Measurements from ENCODE around the gene COQ8B. TPM values are rescaled to one million over a fixed set of nuclear protein-coding genes. Genes with fewer than 3 reads are reported as not detected.

The COQ8B gene
- total and polyA plus RNA-seq, 4 donors: 34.7 to 78.8 (median 52.3) TPM

- ATAC-seq (ENCODE audit: insufficient read depth, low FRiP score): no peak
- 96 to 99% methylated on average over 23 of the region's 23 CpGs for WGBS, 2 donors
- DNase-seq: no peak
- peaks cover 8 to 48% (median 31%) of the 10 kb centered on the region in 4 donors for H3K36me3 ChIP-seq (ENCODE audit: control insufficient read depth in 4 of 4, insufficient read depth in 4 of 4, low read length in 4 of 4)
- H3K27me3 ChIP-seq (ENCODE audit: control insufficient read depth in 3 of 3, insufficient read depth in 3 of 3, low read length in 2 of 3): no peaks in the 10 kb centered on the region
- no peak overlapping the region for H3K4me3 ChIP-seq
- H3K27ac ChIP-seq (ENCODE audit: low read depth in 1 of 2, low read length in 1 of 2): no peak overlapping the region
- no peaks in the 10 kb centered on the region for H3K4me1 ChIP-seq (ENCODE audit: control insufficient read depth in 5 of 5, insufficient read depth in 5 of 5, low read length in 5 of 5)
- TF ChIP-seq CTCF (IDR thresholded peaks at IDR 0.05; ENCODE audit: control extremely low read depth, extremely low read depth): no peak
- no peaks in the 10 kb centered on the region for H3K9me3 ChIP-seq (ENCODE audit: control insufficient read depth in 4 of 4, insufficient read depth in 3 of 4, low read length in 3 of 4)
- H3K9ac ChIP-seq (ENCODE audit: insufficient read depth in 1 of 2, low read length in 2 of 2): no peak overlapping the region
These were observed 39.5 kb downstream of the COQ8B start for GRCh38 chr19:40677156-40677555.

- Histone ChIP-seq H3K27me3 (ENCODE audit: control insufficient read depth in 3 of 3, insufficient read depth in 3 of 3, low read length in 2 of 3) (no peaks in the 10 kb centered on the region), H3K4me3 (no peak overlapping the region), H3K4me1 (ENCODE audit: control insufficient read depth in 5 of 5, insufficient read depth in 5 of 5, low read length in 5 of 5) (no peaks in the 10 kb centered on the region), H3K9me3 (ENCODE audit: control insufficient read depth in 4 of 4, insufficient read depth in 3 of 4, low read length in 3 of 4) (peaks cover 0 to 4% (median 2%) of the 10 kb centered on the region in 4 donors), H3K9ac (ENCODE audit: insufficient read depth in 1 of 2, low read length in 2 of 2) (no peak overlapping the region), H3K36me3 (ENCODE audit: control insufficient read depth in 4 of 4, insufficient read depth in 4 of 4, low read length in 4 of 4) (peaks cover 15 to 65% (median 47%) of the 10 kb centered on the region in 4 donors), H3K27ac (ENCODE audit: low read depth in 1 of 2, low read length in 1 of 2) (no peak overlapping the region)
- TF ChIP-seq CTCF (IDR thresholded peaks at IDR 0.05; ENCODE audit: control extremely low read depth, extremely low read depth): no peak
- DNase-seq: no peak
- WGBS, 2 donors: 60 to 75% methylated on average over 3 of the region's 3 CpGs
- ATAC-seq (ENCODE audit: insufficient read depth, low FRiP score): peak; percentile 53
These were observed 42.4 kb downstream of the COQ8B start for GRCh38 chr19:40674291-40674690.

- no peak for DNase-seq
- ATAC-seq (ENCODE audit: insufficient read depth, low FRiP score): no peak
- Histone ChIP-seq H3K9me3 (ENCODE audit: control insufficient read depth in 4 of 4, insufficient read depth in 3 of 4, low read length in 3 of 4) (peaks cover 0 to 5% (median 2%) of the 10 kb centered on the region in 4 donors), H3K9ac (ENCODE audit: insufficient read depth in 1 of 2, low read length in 2 of 2) (no peak overlapping the region), H3K4me1 (ENCODE audit: control insufficient read depth in 5 of 5, insufficient read depth in 5 of 5, low read length in 5 of 5) (no peaks in the 10 kb centered on the region), H3K36me3 (ENCODE audit: control insufficient read depth in 4 of 4, insufficient read depth in 4 of 4, low read length in 4 of 4) (peaks cover 20 to 69% (median 49%) of the 10 kb centered on the region in 4 donors), H3K4me3 (no peak overlapping the region), H3K27me3 (ENCODE audit: control insufficient read depth in 3 of 3, insufficient read depth in 3 of 3, low read length in 2 of 3) (no peaks in the 10 kb centered on the region), H3K27ac (ENCODE audit: low read depth in 1 of 2, low read length in 1 of 2) (no peak overlapping the region)
- TF ChIP-seq CTCF (IDR thresholded peaks at IDR 0.05; ENCODE audit: control extremely low read depth, extremely low read depth): no peak
- 90 to 97% methylated on average over 11 of the region's 11 CpGs for WGBS, 2 donors
These were observed 43.3 kb downstream of the COQ8B start for GRCh38 chr19:40673397-40673796.
